ENCODE measurements around the gene ZDHHC5.

The ZDHHC5 gene

GRCh38 chr11:57626895-57627294 is 41.0 kb upstream of the ZDHHC5 start:
- in situ Hi-C loops (cut with MboI; ENCODE audit: low sequenced_read_pairs, unreplicated experiment) = no loop called here

GRCh38 chr11:57630171-57630570 is 37.7 kb upstream of the ZDHHC5 start:
- no peak for TF ChIP-seq CTCF (IDR thresholded peaks at IDR 0.05; ENCODE audit: borderline replicate concordance, control extremely low read depth, extremely low read depth, insufficient read depth, missing control alignments)
- no peak for DNase-seq (ENCODE audit: low spot score)
- in situ Hi-C loops (cut with MboI; ENCODE audit: low sequenced_read_pairs, unreplicated experiment) = no loop called here

More at GRCh38 chr11:57626895-57627294, 41.0 kb upstream of the ZDHHC5 start:
- no peak for TF ChIP-seq CTCF (IDR thresholded peaks at IDR 0.05; ENCODE audit: borderline replicate concordance, control extremely low read depth, extremely low read depth, insufficient read depth, missing control alignments)
- no peak for DNase-seq (ENCODE audit: low spot score)

- TF ChIP-seq CTCF (IDR thresholded peaks at IDR 0.05; ENCODE audit: borderline replicate concordance, control extremely low read depth, extremely low read depth, insufficient read depth, missing control alignments) = no peak
- DNase-seq (ENCODE audit: low spot score) = no peak
- in situ Hi-C loops (cut with MboI; ENCODE audit: low sequenced_read_pairs, unreplicated experiment) = no loop called here
Measured at GRCh38 chr11:57632116-57632515, 35.8 kb upstream of the ZDHHC5 start.

GRCh38 chr11:57633394-57634070 is 34.4 kb upstream of the ZDHHC5 start:
- in situ Hi-C loops (cut with MboI; ENCODE audit: low sequenced_read_pairs, unreplicated experiment) = no loop called here
- DNase-seq (ENCODE audit: low spot score) = no peak
- TF ChIP-seq CTCF (IDR thresholded peaks at IDR 0.05; ENCODE audit: borderline replicate concordance, control extremely low read depth, extremely low read depth, insufficient read depth, missing control alignments) = no peak

- DNase-seq (ENCODE audit: low spot score) = no peak
- TF ChIP-seq CTCF (IDR thresholded peaks at IDR 0.05; ENCODE audit: borderline replicate concordance, control extremely low read depth, extremely low read depth, insufficient read depth, missing control alignments) = no peak
- in situ Hi-C loops (cut with MboI; ENCODE audit: low sequenced_read_pairs, unreplicated experiment) = no loop called here
Measured at GRCh38 chr11:57634311-57634710, 33.6 kb upstream of the ZDHHC5 start.

- in situ Hi-C loops (cut with MboI; ENCODE audit: low sequenced_read_pairs, unreplicated experiment) = no loop called here
- TF ChIP-seq CTCF (IDR thresholded peaks at IDR 0.05; ENCODE audit: borderline replicate concordance, control extremely low read depth, extremely low read depth, insufficient read depth, missing control alignments) = no peak
- DNase-seq (ENCODE audit: low spot score) = no peak
Measured at GRCh38 chr11:57635246-57635645, 32.7 kb upstream of the ZDHHC5 start.
